Stimulated activated naive CD4-positive, alpha-beta T cell (primary cell): Measurements from ENCODE around the gene CYP1A2.

Experiments
- DNase-seq, 6 experiments: peaks; one replicate each; lab custom pipeline; 2025; lab: John Stamatoyannopoulos, UW

Gene CYP1A2

GRCh38 chr15:74788683-74789151 is 40.1 kb downstream of the CYP1A2 start:
- peak; percentile 34 to 84 (median 62) for DNase-seq

- peak in 5 of 6 experiments; percentile 26 to 55 (median 40) for DNase-seq
Measured at GRCh38 chr15:74789171-74789631, 40.6 kb downstream of the CYP1A2 start.

GRCh38 chr15:74789741-74790079 is 41.1 kb downstream of the CYP1A2 start:
- DNase-seq: no peak

DNA sequence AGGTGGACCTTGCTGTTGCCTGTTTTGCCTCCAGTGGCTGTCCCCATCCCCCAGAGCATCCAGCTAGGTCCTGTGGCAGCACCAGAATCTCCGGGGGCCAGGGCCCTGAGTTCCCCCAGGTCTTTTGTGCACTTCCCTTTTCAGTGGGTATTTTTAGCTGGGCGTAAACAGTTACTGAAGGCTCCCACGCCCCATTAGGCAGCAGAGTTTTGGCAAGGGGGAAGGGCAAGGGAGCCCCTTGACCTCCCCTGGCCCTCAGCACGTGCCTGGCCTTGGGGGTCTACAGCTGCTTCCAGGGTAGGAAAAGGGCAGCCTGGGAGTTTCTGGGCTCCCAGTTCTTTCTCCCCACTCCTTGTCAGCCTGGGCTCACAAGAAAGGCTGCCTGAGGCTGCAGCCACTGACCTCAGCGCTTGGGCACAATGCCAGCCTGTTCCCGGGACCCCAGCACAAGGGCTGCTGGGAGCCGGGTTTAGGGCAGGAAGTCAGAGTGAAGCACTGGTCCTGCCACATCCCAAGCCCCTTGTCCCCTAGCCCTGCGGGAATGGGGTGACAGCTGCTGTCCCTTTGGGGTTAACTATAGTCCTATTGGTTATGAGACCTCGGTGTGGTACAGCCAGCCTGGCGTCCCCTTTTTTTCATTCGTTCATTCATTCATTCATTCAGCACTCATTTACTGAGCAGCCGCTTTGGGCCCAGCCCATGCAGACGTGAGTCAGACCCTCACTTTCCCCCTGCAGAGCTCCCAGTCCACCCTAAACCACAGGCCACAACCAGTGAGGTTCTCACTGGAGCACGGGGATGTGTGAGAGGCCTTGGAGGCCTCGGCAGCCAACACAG is 41.7 kb downstream of the CYP1A2 start:
- no peak for DNase-seq

GRCh38 chr15:74791007-74791406 is 42.4 kb downstream of the CYP1A2 start:
- no peak for DNase-seq

DNA sequence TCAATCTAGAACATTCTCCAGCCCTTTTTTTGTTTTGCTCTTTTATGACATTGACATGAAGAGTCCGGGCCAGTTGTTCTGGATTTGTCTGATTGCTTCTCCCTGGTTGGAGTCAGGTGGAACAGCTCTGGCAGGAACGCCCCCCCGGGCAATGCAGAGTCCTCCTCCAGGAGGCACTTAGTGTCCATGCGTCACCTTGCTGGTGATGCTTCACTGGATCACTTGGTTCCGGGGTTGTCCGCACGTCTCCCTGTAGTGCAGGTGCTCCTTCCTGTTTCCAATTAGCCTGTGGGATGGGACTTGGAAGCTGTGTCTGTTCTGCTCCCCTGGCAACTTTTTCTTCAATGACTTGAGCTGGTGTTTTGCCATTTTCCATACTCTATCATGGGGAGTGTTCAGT is 43.0 kb downstream of the CYP1A2 start:
- no peak for DNase-seq

DNA sequence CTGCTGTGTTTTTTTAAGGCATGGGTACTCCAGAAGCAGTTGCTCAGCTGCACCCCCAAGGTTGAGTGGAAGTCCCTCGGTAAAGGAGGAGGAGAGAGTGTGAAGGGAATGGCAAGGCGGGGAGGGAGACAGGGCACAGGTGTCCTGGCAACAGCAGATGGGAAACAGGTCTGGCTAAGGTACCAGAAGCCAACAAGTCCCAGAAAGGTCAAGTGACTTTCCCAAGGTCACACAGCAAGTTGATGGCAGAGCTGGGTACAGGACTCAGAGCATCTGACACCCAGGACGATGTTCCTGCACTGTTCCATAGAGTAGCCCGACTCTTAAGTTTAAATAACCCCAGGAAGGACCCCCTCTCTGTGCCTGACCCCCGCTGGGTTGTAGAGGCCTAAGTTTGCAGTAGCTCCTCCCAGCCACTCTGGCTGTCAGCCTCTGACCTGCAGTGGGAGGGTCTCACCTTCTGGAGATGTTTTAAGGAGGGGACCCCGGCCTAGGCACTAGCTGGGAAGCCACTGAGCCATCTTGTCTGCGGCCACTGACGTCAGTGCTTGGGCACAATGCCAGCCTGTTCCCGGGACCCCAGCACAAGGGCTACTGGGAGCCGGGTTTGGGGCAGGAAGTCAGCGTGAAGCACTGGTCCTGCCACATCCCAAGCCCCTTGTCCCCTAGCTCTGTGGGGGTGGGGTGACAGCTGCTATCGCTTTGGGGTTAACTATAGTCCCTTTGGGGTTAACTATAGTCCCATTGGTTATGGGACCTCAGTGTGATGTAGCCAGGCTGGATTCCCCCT is 43.8 kb downstream of the CYP1A2 start:
- peak in 1 of 6 experiments; percentile 21 for DNase-seq

- DNase-seq: peak; percentile 55 to 72 (median 69)
Measured at GRCh38 chr15:74793135-74794028, 44.7 kb downstream of the CYP1A2 start.

GRCh38 chr15:74794248-74794969 is 45.8 kb downstream of the CYP1A2 start:
- DNase-seq: no peak

DNA sequence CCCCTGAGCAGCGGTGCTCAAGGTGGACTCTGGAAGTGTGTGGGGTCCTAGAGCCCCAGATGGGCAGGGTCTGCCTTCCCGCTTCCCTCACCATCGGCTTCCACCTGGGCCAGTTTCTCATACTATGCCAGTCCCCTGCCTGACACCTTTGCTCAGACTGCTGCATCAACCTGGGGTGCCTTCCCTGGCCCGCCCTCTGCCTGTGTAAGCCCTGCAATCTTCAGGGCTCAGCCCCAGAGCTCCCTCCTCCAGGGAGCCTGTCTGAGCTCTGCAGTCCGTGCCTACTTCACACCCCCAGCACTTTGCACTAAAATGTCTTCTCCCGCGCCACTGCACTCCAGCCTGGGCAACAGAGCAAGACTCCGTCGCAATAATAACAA is 46.3 kb downstream of the CYP1A2 start:
- peak in 2 of 6 experiments; percentile 10 to 21 for DNase-seq

DNA sequence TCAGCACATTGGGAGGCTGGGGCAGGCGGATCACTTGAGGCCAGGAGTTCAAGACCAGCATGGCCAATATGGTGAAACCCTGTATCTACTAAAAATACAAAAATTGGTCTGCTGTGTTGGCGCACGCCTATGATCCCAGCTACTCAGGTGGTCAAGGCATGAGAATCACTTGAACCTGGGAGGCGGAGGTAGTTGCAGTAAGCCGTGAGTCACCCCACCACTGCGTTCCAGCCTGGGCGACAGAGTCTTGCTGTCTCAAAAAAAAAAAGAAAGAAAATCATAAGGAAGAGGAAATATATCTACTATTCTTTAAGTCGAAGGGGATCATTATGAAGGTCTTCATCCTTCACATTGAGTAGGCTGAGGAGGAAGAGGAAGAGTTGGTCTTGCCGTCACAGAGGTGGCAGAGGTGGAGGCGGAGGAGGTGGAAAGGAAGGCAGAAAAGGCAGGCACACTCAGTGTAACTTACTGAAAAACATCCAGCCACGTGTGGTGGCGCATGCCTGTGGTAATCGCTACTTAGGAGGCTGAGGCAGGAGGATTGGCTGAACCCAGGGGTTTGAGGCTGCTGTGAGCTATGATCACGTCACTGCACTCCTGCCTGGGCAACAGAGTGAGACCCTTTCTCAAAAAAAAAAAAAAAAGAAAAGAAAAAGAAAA is 47.5 kb downstream of the CYP1A2 start:
- peak in 4 of 6 experiments; percentile 15 to 53 (median 44) for DNase-seq

GRCh38 chr15:74798388-74799254 is 50.0 kb downstream of the CYP1A2 start:
- DNase-seq: no peak

- peak in 2 of 6 experiments; percentile 38 to 49 for DNase-seq
Measured at GRCh38 chr15:74799255-74799855, 50.7 kb downstream of the CYP1A2 start.

DNA sequence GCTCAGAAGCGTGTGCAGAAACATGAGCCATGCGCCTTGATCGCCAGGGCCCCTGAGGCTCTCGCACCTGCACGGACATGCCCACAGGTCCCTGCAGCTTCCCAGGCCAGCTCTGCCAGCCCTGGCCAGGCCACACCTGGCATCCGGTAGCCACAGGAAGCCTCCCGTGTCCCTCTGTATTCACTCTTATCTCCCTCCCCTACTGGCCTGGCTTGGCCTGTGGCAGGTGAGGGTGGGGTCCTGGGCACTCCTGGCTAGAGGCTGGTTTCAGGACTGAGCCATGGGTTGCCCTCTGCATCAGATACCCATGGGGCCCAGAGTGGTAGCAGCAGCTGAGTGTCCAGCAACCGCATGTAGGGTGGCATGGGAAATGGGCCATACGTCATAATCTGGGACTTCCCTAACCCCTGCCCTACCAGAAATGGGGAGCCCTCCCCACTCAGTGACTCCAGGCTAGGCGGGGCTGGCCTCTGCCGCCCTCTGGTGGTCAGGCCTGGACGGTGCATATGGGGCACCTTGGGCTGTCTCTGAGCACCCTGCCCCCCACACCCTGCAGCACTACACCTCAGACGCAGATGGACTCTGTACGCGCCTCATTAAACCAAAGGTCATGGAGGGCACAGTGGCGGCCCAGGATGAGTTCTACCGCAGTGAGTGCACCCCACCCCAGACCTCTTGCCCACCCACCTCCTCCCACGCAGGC is 51.4 kb downstream of the CYP1A2 start:
- DNase-seq: peak; percentile 70 to 86 (median 83)

DNA sequence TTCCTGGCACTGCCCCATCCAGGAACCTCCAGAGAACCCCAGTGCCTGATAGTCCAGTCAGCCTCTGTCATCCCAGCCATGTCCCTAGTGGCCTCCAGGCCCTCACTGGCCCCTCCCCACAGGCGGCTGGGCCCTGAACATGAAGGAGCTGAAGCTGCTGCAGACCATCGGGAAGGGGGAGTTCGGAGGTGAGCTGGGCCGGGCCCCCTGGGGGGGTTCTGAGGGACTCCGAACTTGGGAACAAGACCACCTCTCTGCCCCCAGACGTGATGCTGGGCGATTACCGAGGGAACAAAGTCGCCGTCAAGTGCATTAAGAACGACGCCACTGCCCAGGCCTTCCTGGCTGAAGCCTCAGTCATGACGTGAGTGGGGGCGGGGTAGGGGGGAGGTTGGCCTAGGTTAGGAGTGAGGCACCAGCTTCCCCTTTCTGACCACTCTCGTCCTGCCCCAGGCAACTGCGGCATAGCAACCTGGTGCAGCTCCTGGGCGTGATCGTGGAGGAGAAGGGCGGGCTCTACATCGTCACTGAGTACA is 52.0 kb downstream of the CYP1A2 start:
- no peak for DNase-seq

DNA sequence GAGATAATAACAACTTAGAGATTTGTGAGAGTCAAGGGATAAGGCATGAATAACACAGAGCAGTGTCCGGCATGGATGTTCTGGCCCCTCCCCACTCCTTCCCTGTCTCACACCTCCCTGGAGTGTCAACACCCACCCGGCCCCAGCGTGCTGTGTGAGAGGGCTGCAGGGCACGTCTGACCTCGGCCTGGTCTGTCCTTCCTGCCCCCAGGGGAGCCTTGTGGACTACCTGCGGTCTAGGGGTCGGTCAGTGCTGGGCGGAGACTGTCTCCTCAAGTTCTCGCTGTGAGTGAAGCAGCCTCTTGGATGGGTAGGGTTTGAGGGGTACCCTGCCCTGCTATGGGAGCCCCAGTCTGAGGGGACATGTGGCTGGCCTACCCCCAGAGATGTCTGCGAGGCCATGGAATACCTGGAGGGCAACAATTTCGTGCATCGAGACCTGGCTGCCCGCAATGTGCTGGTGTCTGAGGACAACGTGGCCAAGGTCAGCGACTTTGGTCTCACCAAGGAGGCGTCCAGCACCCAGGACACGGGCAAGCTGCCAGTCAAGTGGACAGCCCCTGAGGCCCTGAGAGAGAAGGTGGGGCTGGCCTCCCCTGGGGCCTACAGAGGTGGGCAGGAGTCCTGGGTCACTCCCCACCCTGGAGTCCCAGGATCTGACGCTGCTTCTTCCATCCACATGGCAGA is 52.8 kb downstream of the CYP1A2 start:
- DNase-seq: no peak

DNA sequence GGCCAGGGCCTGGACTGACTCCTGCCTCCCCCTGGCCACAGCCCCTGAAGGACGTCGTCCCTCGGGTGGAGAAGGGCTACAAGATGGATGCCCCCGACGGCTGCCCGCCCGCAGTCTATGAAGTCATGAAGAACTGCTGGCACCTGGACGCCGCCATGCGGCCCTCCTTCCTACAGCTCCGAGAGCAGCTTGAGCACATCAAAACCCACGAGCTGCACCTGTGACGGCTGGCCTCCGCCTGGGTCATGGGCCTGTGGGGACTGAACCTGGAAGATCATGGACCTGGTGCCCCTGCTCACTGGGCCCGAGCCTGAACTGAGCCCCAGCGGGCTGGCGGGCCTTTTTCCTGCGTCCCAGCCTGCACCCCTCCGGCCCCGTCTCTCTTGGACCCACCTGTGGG is 53.6 kb downstream of the CYP1A2 start:
- DNase-seq: no peak
